ENCODE data around the gene ANOS1. TPM values are rescaled to one million over a fixed set of nuclear protein-coding genes. Genes with fewer than 3 reads are reported as not detected.
A peak's percentile ranks its signal among the peaks of the same experiment; 100 is the strongest.

ANOS1 gene
- total RNA-seq, 1 experiment from 2014 or later = 0.05 TPM

DNA sequence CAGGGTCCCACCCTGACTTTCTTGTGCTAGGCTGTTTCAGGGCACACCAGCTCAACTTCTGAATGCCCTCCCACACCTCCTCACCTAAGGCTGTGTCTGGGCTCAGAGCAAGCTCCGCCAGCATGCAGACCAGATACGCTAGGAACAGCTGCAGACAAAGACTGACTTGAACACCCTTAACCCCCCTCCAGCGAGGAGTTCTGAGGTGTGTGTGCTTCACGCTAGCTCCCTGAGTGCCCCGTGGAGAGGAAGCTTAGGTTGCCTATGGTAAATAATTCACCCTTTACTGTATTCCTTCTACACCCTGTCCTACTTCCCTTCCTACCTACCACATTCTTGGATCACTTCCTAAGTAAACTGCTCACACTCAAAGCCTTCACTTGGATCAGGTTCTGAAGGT is 152.3 kb downstream of the ANOS1 start:
- Mint-ChIP-seq H3K9me3 (ENCODE audit: unreplicated experiment) (no peaks in the 10 kb centered on the region), H3K27ac (ENCODE audit: low read depth, unreplicated experiment) (no peak overlapping the region), H3K4me3 (ENCODE audit: unreplicated experiment) (no peak overlapping the region), H3K4me1 (ENCODE audit: insufficient read depth, unreplicated experiment) (peaks cover 11% of the 10 kb centered on the region), H3K27me3 (ENCODE audit: insufficient read depth, unreplicated experiment) (no peaks in the 10 kb centered on the region), H3K36me3 (ENCODE audit: insufficient read depth, unreplicated experiment) (no peaks in the 10 kb centered on the region)
- ChIA-PET POLR2A (no interaction called here), CTCF (interaction anchor here (0.6 kb wide), 1 partner anchor 74 kb away, joined by 3 read pairs; no protein-coding TSS in a partner anchor)
- BruUV-seq (replicated peaks) = no TSS peak
- intact Hi-C loops (cut with micrococcal nuclease) = no loop called here
- peak; percentile 10 for DNase-seq (ENCODE audit: unreplicated experiment)
- TF ChIP-seq, protein P1, sequence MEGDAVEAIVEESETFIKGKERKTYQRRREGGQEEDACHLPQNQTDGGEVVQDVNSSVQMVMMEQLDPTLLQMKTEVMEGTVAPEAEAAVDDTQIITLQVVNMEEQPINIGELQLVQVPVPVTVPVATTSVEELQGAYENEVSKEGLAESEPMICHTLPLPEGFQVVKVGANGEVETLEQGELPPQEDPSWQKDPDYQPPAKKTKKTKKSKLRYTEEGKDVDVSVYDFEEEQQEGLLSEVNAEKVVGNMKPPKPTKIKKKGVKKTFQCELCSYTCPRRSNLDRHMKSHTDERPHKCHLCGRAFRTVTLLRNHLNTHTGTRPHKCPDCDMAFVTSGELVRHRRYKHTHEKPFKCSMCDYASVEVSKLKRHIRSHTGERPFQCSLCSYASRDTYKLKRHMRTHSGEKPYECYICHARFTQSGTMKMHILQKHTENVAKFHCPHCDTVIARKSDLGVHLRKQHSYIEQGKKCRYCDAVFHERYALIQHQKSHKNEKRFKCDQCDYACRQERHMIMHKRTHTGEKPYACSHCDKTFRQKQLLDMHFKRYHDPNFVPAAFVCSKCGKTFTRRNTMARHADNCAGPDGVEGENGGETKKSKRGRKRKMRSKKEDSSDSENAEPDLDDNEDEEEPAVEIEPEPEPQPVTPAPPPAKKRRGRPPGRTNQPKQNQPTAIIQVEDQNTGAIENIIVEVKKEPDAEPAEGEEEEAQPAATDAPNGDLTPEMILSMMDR (IDR thresholded peaks at IDR 0.05; ENCODE audit: unreplicated experiment) = no peak

DNA sequence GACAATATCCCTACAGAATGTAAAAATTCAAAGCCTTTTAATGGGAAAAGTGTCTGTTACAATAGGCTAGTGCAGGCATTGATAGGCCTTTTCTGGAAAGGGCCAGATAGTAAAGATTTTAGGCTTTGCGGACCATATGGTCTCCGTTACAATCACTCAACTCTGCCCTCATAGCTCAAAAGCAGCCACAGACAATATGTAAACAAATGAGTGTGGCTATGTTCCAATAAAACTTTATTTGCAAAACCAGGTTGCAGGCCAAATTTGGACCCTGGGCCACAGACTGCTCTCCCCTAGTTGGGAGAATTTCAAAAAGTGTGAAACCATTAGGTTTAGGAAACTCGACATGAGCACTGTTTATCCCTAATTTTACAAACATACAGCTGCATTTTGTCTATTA is 155.1 kb downstream of the ANOS1 start:
- intact Hi-C loops (cut with micrococcal nuclease) = no loop called here
- DNase-seq (ENCODE audit: unreplicated experiment) = no peak
- TF ChIP-seq, protein P1 (IDR thresholded peaks at IDR 0.05; ENCODE audit: unreplicated experiment) = no peak
- H3K4me1 Mint-ChIP-seq (ENCODE audit: insufficient read depth, unreplicated experiment) = peaks cover 11% of the 10 kb centered on the region
- POLR2A ChIA-PET = no interaction called here
- peaks cover 14% of the 10 kb centered on the region for H3K9me3 Mint-ChIP-seq (ENCODE audit: unreplicated experiment)
- H3K27ac Mint-ChIP-seq (ENCODE audit: low read depth, unreplicated experiment) = no peak overlapping the region
- H3K4me3 Mint-ChIP-seq (ENCODE audit: unreplicated experiment) = no peak overlapping the region
- no peaks in the 10 kb centered on the region for H3K36me3 Mint-ChIP-seq (ENCODE audit: insufficient read depth, unreplicated experiment)
- H3K27me3 Mint-ChIP-seq (ENCODE audit: insufficient read depth, unreplicated experiment) = no peaks in the 10 kb centered on the region
- BruUV-seq (replicated peaks) = no TSS peak
- CTCF ChIA-PET = interaction anchor here (0.6 kb wide), 1 partner anchor 8 kb away, joined by 4 read pairs; no protein-coding TSS in a partner anchor

DNA sequence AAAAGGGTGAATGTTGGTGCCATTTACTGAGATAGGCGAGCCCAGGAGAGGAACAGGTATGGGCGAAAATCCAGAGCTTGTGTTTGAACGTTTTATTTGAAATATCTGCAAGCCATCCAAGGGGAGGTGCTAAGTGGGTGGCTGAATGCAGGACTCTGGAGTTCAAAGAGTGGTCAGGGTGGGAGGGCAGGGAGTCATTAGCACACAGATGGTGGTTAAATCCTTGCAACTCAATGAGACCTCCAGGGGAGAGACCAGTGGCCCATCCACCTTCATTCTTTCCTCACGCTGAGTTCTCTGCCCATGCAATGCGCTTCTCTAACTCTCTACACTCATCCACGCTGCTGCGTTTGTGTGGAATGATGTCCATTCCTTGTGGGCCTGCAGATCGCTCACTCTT is 166.2 kb downstream of the ANOS1 start:
- H3K27ac Mint-ChIP-seq (ENCODE audit: low read depth, unreplicated experiment) = no peak overlapping the region
- intact Hi-C loops (cut with micrococcal nuclease) = no loop called here

DNA sequence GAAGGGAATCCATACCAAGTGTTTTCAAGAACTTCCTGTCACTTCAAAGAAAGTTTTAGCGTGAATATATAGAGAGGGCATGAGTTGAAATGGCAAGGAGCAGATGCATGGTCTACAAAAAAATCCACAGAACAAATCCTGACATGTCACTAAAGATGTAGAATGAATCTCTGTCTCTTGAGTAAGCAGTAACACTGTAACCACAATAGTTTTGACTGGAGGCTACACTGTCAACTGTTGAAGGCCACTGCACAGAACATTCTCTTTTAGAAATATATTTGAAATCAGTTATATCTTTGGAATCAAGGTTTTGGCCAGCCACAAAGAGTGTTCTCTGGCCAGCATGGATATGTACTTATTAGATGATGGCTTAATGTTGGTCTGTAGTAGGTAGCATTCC is 183.5 kb downstream of the ANOS1 start:
- Mint-ChIP-seq H3K4me1 (ENCODE audit: insufficient read depth, unreplicated experiment) (no peaks in the 10 kb centered on the region), H3K27me3 (ENCODE audit: insufficient read depth, unreplicated experiment) (no peaks in the 10 kb centered on the region), H3K4me3 (ENCODE audit: unreplicated experiment) (no peak overlapping the region), H3K36me3 (ENCODE audit: insufficient read depth, unreplicated experiment) (no peaks in the 10 kb centered on the region), H3K9me3 (ENCODE audit: unreplicated experiment) (peaks cover 8% of the 10 kb centered on the region), H3K27ac (ENCODE audit: low read depth, unreplicated experiment) (no peak overlapping the region)
- TF ChIP-seq, protein P1 (IDR thresholded peaks at IDR 0.05; ENCODE audit: unreplicated experiment) = no peak
- POLR2A ChIA-PET = no interaction called here
- CTCF ChIA-PET = no interaction called here
- BruUV-seq (replicated peaks) = no TSS peak
- intact Hi-C loops (cut with micrococcal nuclease) = no loop called here
- no peak for DNase-seq (ENCODE audit: unreplicated experiment)

More for the DNA sequence above, 166.2 kb downstream of the ANOS1 start:
- BruUV-seq (replicated peaks) = no TSS peak
- Mint-ChIP-seq H3K27me3 (ENCODE audit: insufficient read depth, unreplicated experiment) (no peaks in the 10 kb centered on the region), H3K9me3 (ENCODE audit: unreplicated experiment) (peaks cover 7% of the 10 kb centered on the region), H3K4me3 (ENCODE audit: unreplicated experiment) (no peak overlapping the region), H3K4me1 (ENCODE audit: insufficient read depth, unreplicated experiment) (no peaks in the 10 kb centered on the region), H3K36me3 (ENCODE audit: insufficient read depth, unreplicated experiment) (peaks cover 6% of the 10 kb centered on the region)
- no peak for DNase-seq (ENCODE audit: unreplicated experiment)
- TF ChIP-seq, protein P1 (IDR thresholded peaks at IDR 0.05; ENCODE audit: unreplicated experiment) = no peak
- ChIA-PET CTCF (no interaction called here), POLR2A (no interaction called here)
